GM12875 (cell line): ENCODE results near the gene RNFT2.

Experiments
- H3K4me3 ChIP-seq: one replicate; pipeline ENCODE4 v1.5.1; 2011; ENCODE audit warnings: low read depth, low read length, control low read depth
- TF ChIP-seq, protein P1 (sequence below): IDR thresholded peaks from 2 replicates; pipeline ENCODE4 v1.5.1; 2011; ENCODE audit warnings: low read depth, mild to moderate bottlenecking, control low read depth, inconsistent platforms, low read length, moderate library complexity, borderline replicate concordance; ENCODE audit not compliant: insufficient read depth

The RNFT2 gene

DNA sequence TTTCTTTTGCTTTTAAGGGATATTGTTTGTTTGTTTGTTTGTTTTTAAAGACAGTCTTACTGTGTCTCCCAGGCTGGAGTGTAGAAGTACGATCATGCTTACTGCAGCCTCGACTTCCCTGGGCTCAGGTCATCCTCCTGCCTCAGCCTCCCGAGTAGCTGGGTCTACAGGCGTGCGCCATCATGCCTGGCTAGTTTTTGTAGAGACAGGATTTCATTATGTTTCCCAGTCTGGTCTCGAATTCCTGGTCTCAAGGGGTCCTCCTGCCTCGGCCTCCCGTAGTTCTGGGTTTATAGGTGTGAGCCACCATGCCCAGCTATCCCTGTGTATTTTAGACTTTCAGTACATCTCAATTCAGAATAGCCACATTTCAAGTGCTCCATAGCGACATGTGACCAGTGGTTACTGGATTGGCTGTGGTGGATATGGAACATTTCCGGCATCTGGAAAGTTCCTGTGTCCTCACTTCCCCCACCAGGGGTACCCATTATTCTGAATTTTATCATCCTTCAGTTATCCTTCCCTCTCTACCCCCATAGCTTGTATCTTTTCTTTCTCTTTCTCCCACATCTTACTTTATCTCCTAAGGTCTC lies 82.0 kb downstream of the RNFT2 start:
- H3K4me3 ChIP-seq: no peak overlapping the region
- TF ChIP-seq, protein P1, sequence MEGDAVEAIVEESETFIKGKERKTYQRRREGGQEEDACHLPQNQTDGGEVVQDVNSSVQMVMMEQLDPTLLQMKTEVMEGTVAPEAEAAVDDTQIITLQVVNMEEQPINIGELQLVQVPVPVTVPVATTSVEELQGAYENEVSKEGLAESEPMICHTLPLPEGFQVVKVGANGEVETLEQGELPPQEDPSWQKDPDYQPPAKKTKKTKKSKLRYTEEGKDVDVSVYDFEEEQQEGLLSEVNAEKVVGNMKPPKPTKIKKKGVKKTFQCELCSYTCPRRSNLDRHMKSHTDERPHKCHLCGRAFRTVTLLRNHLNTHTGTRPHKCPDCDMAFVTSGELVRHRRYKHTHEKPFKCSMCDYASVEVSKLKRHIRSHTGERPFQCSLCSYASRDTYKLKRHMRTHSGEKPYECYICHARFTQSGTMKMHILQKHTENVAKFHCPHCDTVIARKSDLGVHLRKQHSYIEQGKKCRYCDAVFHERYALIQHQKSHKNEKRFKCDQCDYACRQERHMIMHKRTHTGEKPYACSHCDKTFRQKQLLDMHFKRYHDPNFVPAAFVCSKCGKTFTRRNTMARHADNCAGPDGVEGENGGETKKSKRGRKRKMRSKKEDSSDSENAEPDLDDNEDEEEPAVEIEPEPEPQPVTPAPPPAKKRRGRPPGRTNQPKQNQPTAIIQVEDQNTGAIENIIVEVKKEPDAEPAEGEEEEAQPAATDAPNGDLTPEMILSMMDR: no peak

DNA sequence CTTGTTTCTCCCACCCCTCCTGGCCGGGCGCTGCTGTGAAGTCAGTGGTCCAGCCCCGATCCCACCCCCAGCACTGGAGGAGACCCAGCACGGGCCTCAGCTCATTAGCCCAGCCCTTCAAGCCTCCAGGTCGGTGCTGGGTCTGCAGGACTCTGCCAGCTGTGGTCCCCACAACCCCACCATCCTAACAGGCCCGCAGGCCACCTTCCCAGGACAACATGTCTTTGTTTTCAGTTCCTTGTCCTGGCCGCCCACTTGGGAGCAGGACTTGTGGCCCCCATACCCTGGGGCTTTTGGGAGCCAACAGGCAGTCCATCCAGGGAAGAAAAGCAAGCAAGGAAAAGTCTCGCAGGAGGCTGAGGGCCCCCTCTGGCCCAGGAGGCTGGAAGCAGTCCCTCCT lies 83.2 kb downstream of the RNFT2 start:
- TF ChIP-seq, protein P1: no peak
- no peak overlapping the region for H3K4me3 ChIP-seq

DNA sequence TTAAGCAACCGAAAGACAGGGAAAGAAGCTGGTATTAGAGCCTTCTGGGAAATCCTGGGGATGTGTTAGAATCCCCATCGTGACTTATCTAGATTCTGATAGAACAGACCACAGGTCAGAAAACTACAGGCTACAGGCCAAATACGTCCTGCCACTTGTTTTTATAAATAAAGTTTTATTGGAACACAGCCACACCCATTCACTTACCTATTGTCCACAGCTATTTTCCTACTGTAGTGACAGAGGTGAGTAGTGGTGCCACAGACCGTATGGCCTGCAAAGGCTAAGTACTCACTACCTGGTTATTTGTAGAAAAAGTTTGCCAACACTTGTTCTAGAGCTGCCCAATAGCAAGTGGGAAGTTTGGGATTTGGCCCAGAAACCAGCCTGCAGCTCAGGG lies 89.3 kb downstream of the RNFT2 start:
- TF ChIP-seq, protein P1: no peak
- no peak overlapping the region for H3K4me3 ChIP-seq

DNA sequence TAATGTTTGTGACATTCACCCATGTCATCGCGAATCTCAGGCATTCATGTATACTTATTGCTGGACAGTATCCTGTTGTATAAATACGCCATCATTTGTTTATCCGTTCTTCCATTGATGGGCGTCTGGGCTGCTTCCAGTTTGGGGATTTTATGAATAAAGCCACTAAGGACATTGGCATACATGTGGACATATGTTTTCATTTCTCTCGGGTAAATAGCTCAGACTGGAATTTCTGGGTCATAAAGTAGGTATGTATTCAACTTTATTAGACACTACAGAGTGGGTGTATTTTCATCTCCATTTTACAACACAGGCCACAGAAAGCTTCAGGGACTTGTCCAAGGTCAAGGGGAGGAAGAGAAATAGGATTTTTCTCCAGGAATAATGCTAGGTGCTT lies 94.2 kb downstream of the RNFT2 start:
- no peak overlapping the region for H3K4me3 ChIP-seq
- TF ChIP-seq, protein P1: no peak

DNA sequence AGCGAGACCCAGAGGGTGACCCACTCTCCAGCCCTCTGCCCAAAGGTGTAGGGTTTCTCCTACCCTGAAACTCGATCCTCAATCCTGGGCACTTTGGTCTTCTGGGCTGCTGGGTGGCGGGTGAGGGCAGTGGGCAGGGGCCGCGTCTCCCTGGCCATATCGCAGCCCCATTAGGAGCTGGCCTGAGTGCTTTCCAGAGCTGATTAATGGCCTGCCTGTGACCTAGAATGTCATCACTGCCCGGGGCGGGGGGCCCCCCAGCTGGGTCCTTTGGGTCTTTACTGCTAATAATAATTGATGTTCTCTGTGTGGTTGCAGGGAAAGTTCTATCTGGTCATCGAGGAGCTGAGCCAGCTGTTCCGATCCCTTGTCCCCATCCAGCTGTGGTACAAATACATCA lies 95.4 kb downstream of the RNFT2 start:
- H3K4me3 ChIP-seq: no peak overlapping the region
- TF ChIP-seq, protein P1: no peak

DNA sequence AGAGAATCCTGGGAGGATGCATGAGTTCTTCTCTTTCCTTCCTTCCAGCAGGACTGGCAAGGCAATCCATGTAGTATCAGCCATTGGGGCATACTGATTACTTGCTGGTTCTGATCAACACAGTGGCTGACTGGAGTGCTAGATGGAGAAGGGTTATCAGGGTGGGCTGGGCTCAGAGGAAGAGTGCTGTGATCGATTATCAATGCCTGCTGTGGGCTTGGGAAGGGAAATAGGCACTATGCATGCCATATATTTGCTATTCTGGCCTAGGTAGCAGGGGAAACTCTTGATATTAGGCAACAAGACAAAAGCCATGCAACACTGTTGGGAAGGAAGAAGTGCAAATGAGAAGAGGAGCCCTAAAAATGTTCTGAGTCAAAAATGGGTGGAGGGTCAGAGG lies 97.4 kb downstream of the RNFT2 start:
- TF ChIP-seq, protein P1: no peak
- H3K4me3 ChIP-seq: no peak overlapping the region

DNA sequence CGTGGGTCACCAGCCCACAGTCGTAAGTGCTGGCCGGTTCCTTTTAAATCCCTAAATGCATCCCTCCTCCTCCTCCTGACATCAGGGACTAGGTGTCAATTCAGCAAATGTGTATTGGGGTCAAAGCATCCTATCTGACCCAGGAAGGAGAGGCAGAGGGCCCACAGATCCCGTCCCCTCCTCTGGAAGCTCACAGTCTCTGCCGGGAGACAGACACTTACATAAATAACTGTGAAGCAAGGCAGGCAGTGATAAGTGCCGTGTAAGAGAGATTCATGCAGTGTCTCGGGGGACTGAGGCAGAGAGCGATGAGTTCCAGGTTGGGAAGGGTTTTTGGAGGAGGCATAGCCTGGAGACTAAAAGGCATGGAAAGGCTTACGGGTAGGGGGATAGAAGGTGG lies 99.0 kb downstream of the RNFT2 start:
- no peak overlapping the region for H3K4me3 ChIP-seq
- TF ChIP-seq, protein P1: no peak
